Measurements from ENCODE around the gene HOXA7.

- no peak for TF ChIP-seq CTCF (IDR thresholded peaks at IDR 0.05; ENCODE audit: low read depth, low read length, poor library complexity, severe bottlenecking)
- no peak for TF ChIP-seq EZH2phosphoT487 (IDR thresholded peaks at IDR 0.05; ENCODE audit: borderline replicate concordance, low read length)
Observed at GRCh38 chr7:27174874-27175625, 18.6 kb upstream of the HOXA7 start.
